Suprapubic skin (tissue), 4 donors: ENCODE measurements around the gene RNF19B. TPM values are rescaled to one million over a fixed set of nuclear protein-coding genes. Genes with fewer than 3 reads are reported as not detected.

Experiments used
- DNase-seq, 2 donors: peaks; one replicate each; pipeline ENCODE4 v3.0.0-alpha.2; 2019; ENCODE audit warnings: low spot score in 2 of 2
- H3K27ac ChIP-seq: fragments of 200-600 bp; sonication (generic); one replicate; pipeline ENCODE4 v1.5.1; 2019
- H3K27me3 ChIP-seq: fragments of 200-600 bp; sonication (generic); one replicate; pipeline ENCODE4 v1.5.1; 2019
- H3K36me3 ChIP-seq: fragments of 200-600 bp; sonication (generic); one replicate; pipeline ENCODE4 v1.5.1; 2019
- H3K4me1 ChIP-seq: fragments of 200-600 bp; sonication (generic); one replicate; pipeline ENCODE4 v1.5.1; 2019
- H3K4me3 ChIP-seq: fragments of 200-600 bp; sonication (generic); one replicate; pipeline ENCODE4 v1.5.1; 2019; ENCODE audit warnings: mild to moderate bottlenecking
- H3K9me3 ChIP-seq: fragments of 200-600 bp; sonication (generic); one replicate; pipeline ENCODE4 v1.5.1; 2019
- CTCF ChIP-seq, 2 donors: fragments of 200-600 bp in 1 of 2; fragments of 450-650 bp in 1 of 2; sonication (generic) in 1 of 2; IDR thresholded peaks; one replicate each; pipeline ENCODE4 v1.5.1; 2016 to 2019; ENCODE audit warnings: antibody characterized with exemption in 2 of 2, mild to moderate bottlenecking in 1 of 2, moderate library complexity in 1 of 2
- EP300 ChIP-seq: sonication (generic); formaldehyde crosslinking; IDR thresholded peaks from one replicate; pipeline ENCODE4 v1.6.1; 2017; ENCODE audit warnings: antibody characterized with exemption
- POLR2A ChIP-seq, 2 donors: fragments of 450-650 bp; IDR thresholded peaks; one replicate each; pipeline ENCODE4 v1.6.1; 2017; ENCODE audit warnings: antibody characterized with exemption in 2 of 2, mild to moderate bottlenecking in 2 of 2, moderate library complexity in 2 of 2
- POLR2AphosphoS5 ChIP-seq, 3 donors: sonication (generic); formaldehyde crosslinking; IDR thresholded peaks; one replicate each; pipeline ENCODE4 v1.6.1; 2017; ENCODE audit warnings: antibody characterized with exemption in 3 of 3
- WGBS: methylation state at CpG from one replicate; pipeline ENCODE4 v1.1.5; 2018; 5-methylcytosine and 5-hydroxymethylcytosine counted together
- total RNA-seq, 4 donors: library from RNA; depleted of rRNA; stranded (reverse); fragments of >200 nt; gene quantifications; one replicate each; pipeline ENCODE4 v1.1.0, GENCODE V29; 2016

Gene RNF19B
- total RNA-seq, 4 donors from 2014 or later, result 33.1 to 55.5 (median 43.0) TPM

DNA sequence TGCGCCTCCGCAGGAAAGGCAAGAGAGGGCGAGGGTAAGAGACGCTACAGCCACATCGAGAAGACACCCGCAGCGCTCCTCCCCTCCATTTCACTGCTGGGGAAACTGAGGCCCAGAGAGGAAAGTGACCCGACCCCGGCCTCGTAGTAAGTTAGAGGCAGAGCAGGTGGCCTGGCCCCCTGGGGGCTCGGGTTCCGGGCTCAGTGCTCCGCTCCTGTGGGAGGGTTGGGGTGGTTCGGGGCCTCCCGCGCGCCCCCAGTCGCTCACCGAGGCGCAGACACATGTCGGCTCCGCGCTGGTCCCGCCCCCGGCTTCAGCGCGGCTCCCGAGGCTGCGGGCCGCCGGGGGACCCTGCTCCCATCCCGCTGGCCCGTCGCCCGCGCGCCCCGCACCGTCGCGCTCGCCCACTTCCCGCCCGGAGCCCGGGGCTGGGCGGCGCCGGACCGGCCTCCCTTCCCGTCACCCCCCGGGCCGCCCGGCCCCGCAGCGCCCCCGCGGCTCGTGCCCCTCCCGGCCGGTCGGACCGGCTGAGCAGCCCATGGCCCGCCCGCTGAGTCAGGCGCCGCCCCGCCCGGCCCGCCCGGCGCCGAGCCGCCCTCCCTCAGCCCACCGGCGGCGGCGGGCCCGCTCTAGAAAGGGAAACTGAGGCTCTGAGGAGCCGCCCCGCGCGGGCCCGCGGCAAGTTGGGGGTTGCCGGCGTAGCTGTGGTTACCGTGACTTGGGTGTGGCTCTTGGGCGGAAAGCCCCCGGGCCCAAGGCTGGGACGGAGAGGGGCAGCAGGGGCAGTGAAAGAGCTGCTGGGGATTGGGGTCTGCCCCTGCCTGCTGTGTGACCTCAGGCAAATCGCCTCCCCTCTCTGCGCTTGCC lies 63.4 kb downstream of the RNF19B start, which contains the start of gene TMEM54:
TMEM54 (minus strand) TSS at position 434 of the 867 bp plus-strand sequence; CDS start at position 283, 151 bp downstream.
- TF ChIP-seq CTCF (IDR thresholded peaks at IDR 0.05), result no peak
- TF ChIP-seq POLR2AphosphoS5 (IDR thresholded peaks at IDR 0.05), result no peak
- no peak for TF ChIP-seq POLR2A (IDR thresholded peaks at IDR 0.05)
- TF ChIP-seq EP300, result no peak
- no peak for DNase-seq
- peak within 1 kb of the TSS; percentile 60 for H3K27ac ChIP-seq
- H3K4me1 ChIP-seq, result peaks cover 20% of the 10 kb centered on the region
- H3K27me3 ChIP-seq, result no peaks in the 10 kb centered on the region
- no peaks in the 10 kb centered on the region for H3K36me3 ChIP-seq
- 0% methylated on average over 4 of the region's 92 CpGs for WGBS
- peak within 1 kb of the TSS; percentile 79 for H3K4me3 ChIP-seq
- no peaks in the 10 kb centered on the region for H3K9me3 ChIP-seq

- H3K27ac ChIP-seq, result peak overlapping the region; percentile 51
- 18% methylated on average over 18 of the region's 22 CpGs for WGBS
These were observed 64.1 kb downstream of the RNF19B start for GRCh38 chr1:32900371-32900955.

DNA sequence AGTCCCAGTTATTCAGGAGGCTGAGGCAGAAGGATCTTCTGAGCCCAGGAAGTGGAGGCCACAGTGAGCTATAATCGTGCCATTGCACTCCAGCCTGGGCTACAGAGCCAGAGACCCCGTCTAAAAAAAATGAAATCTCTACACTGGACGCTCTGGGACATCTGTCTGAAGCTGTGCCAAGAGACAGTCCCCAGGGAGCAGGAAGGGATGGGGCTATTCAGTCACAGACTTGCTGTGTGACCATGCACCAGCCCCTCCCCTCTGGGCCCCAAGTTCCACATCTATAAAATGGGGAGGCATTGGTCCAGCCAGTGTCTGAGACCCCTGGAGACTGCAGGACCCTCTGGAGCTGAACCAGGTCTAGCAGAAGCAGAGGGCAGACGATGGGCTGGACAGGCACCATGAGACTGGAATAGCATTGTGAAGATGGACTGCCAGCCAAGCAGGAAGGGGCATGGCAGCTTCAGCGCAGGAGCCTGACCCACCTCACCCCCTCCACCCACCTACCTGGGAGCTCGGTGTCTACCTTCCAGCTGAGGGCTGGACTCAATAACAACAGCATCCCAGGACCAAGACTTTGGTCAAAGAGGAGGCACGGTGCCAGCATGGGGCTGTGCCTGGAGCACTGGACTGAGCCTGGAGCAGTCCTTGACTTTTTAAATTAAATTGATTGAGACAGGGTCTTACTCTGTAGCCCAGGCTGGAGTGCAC lies 64.9 kb downstream of the RNF19B start:
- H3K9me3 ChIP-seq, result no peaks in the 10 kb centered on the region
- WGBS, result 84% methylated on average over 7 of the region's 7 CpGs
- no peaks in the 10 kb centered on the region for H3K27me3 ChIP-seq
- no peak for DNase-seq
- peaks cover 20% of the 10 kb centered on the region for H3K4me1 ChIP-seq
- H3K4me3 ChIP-seq, result peak overlapping the region; percentile 79
- TF ChIP-seq CTCF (IDR thresholded peaks at IDR 0.05) (no peak), POLR2AphosphoS5 (IDR thresholded peaks at IDR 0.05) (no peak), EP300 (no peak), POLR2A (IDR thresholded peaks at IDR 0.05) (no peak)
- no peaks in the 10 kb centered on the region for H3K36me3 ChIP-seq
- no peak overlapping the region for H3K27ac ChIP-seq

More at GRCh38 chr1:32900371-32900955, 64.1 kb downstream of the RNF19B start:
- DNase-seq, result no peak
- no peaks in the 10 kb centered on the region for H3K36me3 ChIP-seq
- H3K27me3 ChIP-seq, result no peaks in the 10 kb centered on the region
- H3K9me3 ChIP-seq, result no peaks in the 10 kb centered on the region
- peak overlapping the region; percentile 79 for H3K4me3 ChIP-seq
- TF ChIP-seq EP300, result no peak
- peaks cover 20% of the 10 kb centered on the region for H3K4me1 ChIP-seq

DNA sequence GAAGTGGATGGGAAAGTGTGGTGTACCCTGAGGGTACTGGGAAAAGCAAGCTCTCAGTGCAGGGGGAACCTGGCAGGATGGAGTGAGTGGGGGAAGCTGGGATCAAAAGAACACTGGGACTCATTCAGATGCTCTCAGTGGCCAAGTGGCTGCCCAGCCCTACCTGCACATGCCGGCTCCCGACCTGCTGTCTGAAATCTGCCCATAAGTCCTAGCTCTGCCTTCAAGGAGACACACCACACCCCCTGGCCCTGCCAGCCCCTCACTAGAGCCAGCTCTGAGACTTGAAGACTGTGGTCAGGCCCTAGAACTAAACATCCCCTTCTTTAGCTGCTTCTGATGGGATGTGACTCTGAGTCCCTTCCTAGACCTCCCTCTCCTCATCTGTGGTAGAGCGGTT lies 65.7 kb downstream of the RNF19B start:
- no peak for DNase-seq
- no peak for TF ChIP-seq CTCF (IDR thresholded peaks at IDR 0.05)
- no peak for TF ChIP-seq POLR2A (IDR thresholded peaks at IDR 0.05)
- TF ChIP-seq POLR2AphosphoS5 (IDR thresholded peaks at IDR 0.05), result no peak
- TF ChIP-seq EP300, result no peak
- WGBS, result 94% methylated on average over 3 of the region's 3 CpGs
- Histone ChIP-seq H3K4me1 (peaks cover 20% of the 10 kb centered on the region), H3K27ac (no peak overlapping the region), H3K36me3 (no peaks in the 10 kb centered on the region), H3K9me3 (no peaks in the 10 kb centered on the region), H3K27me3 (peaks cover 3% of the 10 kb centered on the region), H3K4me3 (no peak overlapping the region)

DNA sequence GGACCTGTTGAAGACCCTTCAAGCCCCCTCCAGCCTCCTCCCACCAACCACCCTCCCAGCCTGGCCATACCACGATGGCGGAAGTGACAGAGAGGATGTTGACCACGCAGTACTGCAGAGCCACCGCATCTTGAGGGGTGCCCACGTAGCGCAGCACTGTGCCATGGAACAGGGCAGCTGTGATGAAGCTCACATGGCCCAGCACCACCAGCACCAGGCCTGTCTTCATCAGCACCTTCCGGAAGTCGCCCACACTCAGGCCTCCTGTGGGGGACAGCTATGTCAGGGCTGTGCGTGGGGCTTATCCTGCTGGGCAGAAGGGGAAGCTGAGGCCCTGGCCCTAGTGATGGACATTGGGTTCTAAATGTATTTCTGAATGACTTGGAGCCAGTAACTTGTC lies 66.6 kb downstream of the RNF19B start:
- Histone ChIP-seq H3K27ac (no peak overlapping the region), H3K4me3 (no peak overlapping the region), H3K36me3 (no peaks in the 10 kb centered on the region), H3K4me1 (peaks cover 28% of the 10 kb centered on the region), H3K9me3 (no peaks in the 10 kb centered on the region), H3K27me3 (peaks cover 10% of the 10 kb centered on the region)
- DNase-seq, result no peak
- 90% methylated on average over 9 of the region's 9 CpGs for WGBS
- TF ChIP-seq CTCF (IDR thresholded peaks at IDR 0.05) (no peak), POLR2AphosphoS5 (IDR thresholded peaks at IDR 0.05) (no peak), EP300 (no peak), POLR2A (IDR thresholded peaks at IDR 0.05) (no peak)
